Endodermal cell (in vitro differentiated cells): Measurements from ENCODE around the gene NNAT. TPM values are rescaled to one million over a fixed set of nuclear protein-coding genes. Genes with fewer than 3 reads are reported as not detected.
A peak's percentile ranks its signal among the peaks of the same experiment; 100 is the strongest.

ENCODE experiments used
- DNase-seq: peaks from one replicate; pipeline ENCODE4 v3.0.0-alpha.2; 2017
- H3K27ac ChIP-seq: 2 replicates; pipeline ENCODE4 v1.5.1; 2013; ENCODE audit warnings: mild to moderate bottlenecking, low read depth, low read length, moderate library complexity
- H3K27me3 ChIP-seq: 2 replicates; pipeline ENCODE4 v1.6.1; 2013; ENCODE audit warnings: mild to moderate bottlenecking, low read length, moderate library complexity; ENCODE audit not compliant: insufficient read depth, control insufficient read depth, poor library complexity, severe bottlenecking
- H3K36me3 ChIP-seq: 2 replicates; pipeline ENCODE4 v1.7.0; 2013; ENCODE audit warnings: mild to moderate bottlenecking, low read length, moderate library complexity; ENCODE audit not compliant: control insufficient read depth, insufficient read depth
- H3K4me1 ChIP-seq: one replicate; pipeline ENCODE4 v1.7.0; 2013; ENCODE audit warnings: low read length; ENCODE audit not compliant: control insufficient read depth, insufficient read depth
- H3K4me3 ChIP-seq: 2 replicates; pipeline ENCODE4 v1.5.1; 2013; ENCODE audit warnings: mild to moderate bottlenecking, low read length, moderate library complexity
- H3K9ac ChIP-seq: 2 replicates; pipeline ENCODE4 v1.6.1; 2013; ENCODE audit warnings: mild to moderate bottlenecking, low read length, moderate library complexity; ENCODE audit not compliant: poor library complexity, severe bottlenecking; ENCODE audit errors: extremely low read depth
- H3K9me3 ChIP-seq: 2 replicates; pipeline ENCODE4 v1.6.1; 2013; ENCODE audit warnings: mild to moderate bottlenecking, low read length, moderate library complexity; ENCODE audit not compliant: control insufficient read depth
- H3K27ac Mint-ChIP-seq: 2 replicates; pipeline ENCODE4 v1.8.0; 2020; ENCODE audit warnings: mixed read lengths
- H3K27me3 Mint-ChIP-seq: 2 replicates; pipeline ENCODE4 v1.8.0; 2021; ENCODE audit warnings: mild to moderate bottlenecking, mixed read lengths; ENCODE audit not compliant: insufficient read depth
- H3K36me3 Mint-ChIP-seq: 2 replicates; pipeline ENCODE4 v1.8.0; 2020; ENCODE audit warnings: low read depth, mixed read lengths
- H3K4me1 Mint-ChIP-seq: 2 replicates; pipeline ENCODE4 v1.8.0; 2020; ENCODE audit warnings: mixed read lengths
- H3K4me3 Mint-ChIP-seq: 2 replicates; pipeline ENCODE4 v1.8.0; 2020; ENCODE audit warnings: mild to moderate bottlenecking, moderate library complexity, mixed read lengths
- H3K9me3 Mint-ChIP-seq: 2 replicates; pipeline ENCODE4 v1.8.0; 2020; ENCODE audit warnings: mild to moderate bottlenecking, mixed read lengths
- CTCF ChIP-seq: fragments of 200-600 bp; sonication (generic); conservative IDR thresholded peaks from 2 replicates; pipeline ENCODE4 v1.5.0; 2021; ENCODE audit warnings: antibody characterized with exemption, mild to moderate bottlenecking
- WGBS, 2 experiments: methylation state at CpG; one replicate each; pipeline versions ENCODE4 v1.1.5 to v1.1.7; 2013; ENCODE audit warnings: missing lambda C conversion rate in 2 of 2, mixed read lengths in 1 of 2; ENCODE audit not compliant: insufficient coverage in 1 of 2, insufficient read length in 1 of 2; 5-methylcytosine and 5-hydroxymethylcytosine counted together
- total RNA-seq, 2 donors: library from RNA; stranded (reverse); fragmentation: NEBNext Ultra II Directional in 1 of 2; extraction: Animal tissue kit (Norgen Biotek cat#: 25700) in 1 of 2; gene quantifications; 2 replicates in 1 of 2; 3 replicates in 1 of 2; pipeline ENCODE4 v1.2.1, GENCODE V29; 2021

NNAT gene
- total RNA-seq, 2 donors from 2014 or later = 16.8 to 27.3 TPM

- no peak overlapping the region for H3K4me3 ChIP-seq
- peaks cover 10% of the 10 kb centered on the region for H3K27me3 Mint-ChIP-seq
- WGBS, 2 experiments = 83 to 85% methylated on average over 8 to 14 of the region's 14 CpGs
- H3K4me1 ChIP-seq = no peaks in the 10 kb centered on the region
- H3K27me3 ChIP-seq = no peaks in the 10 kb centered on the region
- H3K9me3 ChIP-seq = no peaks in the 10 kb centered on the region
- no peak overlapping the region for H3K9ac ChIP-seq
- no peak overlapping the region for H3K27ac Mint-ChIP-seq
- peaks cover 17% of the 10 kb centered on the region for H3K4me1 Mint-ChIP-seq
- H3K27ac ChIP-seq = no peak overlapping the region
- DNase-seq = no peak
- H3K4me3 Mint-ChIP-seq = no peak overlapping the region
- no peaks in the 10 kb centered on the region for H3K9me3 Mint-ChIP-seq
- no peak for TF ChIP-seq CTCF
- H3K36me3 Mint-ChIP-seq = no peaks in the 10 kb centered on the region
- H3K36me3 ChIP-seq = no peaks in the 10 kb centered on the region
Measured at GRCh38 chr20:37565134-37565811, 44.2 kb downstream of the NNAT start.

- Histone ChIP-seq H3K9ac (no peak overlapping the region), H3K4me1 (no peaks in the 10 kb centered on the region), H3K4me3 (no peak overlapping the region), H3K27ac (peak overlapping the region; percentile 55), H3K9me3 (no peaks in the 10 kb centered on the region), H3K27me3 (no peaks in the 10 kb centered on the region), H3K36me3 (no peaks in the 10 kb centered on the region)
- no peak for TF ChIP-seq CTCF
- Mint-ChIP-seq H3K4me3 (no peak overlapping the region), H3K9me3 (no peaks in the 10 kb centered on the region), H3K4me1 (peaks cover 17% of the 10 kb centered on the region), H3K27me3 (peaks cover 10% of the 10 kb centered on the region), H3K27ac (no peak overlapping the region), H3K36me3 (no peaks in the 10 kb centered on the region)
- DNase-seq = no peak
- WGBS, 2 experiments = 76 to 89% methylated on average over 4 to 5 of the region's 5 CpGs
Measured at GRCh38 chr20:37566590-37567330, 45.7 kb downstream of the NNAT start.

- no peak for DNase-seq
- Mint-ChIP-seq H3K36me3 (no peaks in the 10 kb centered on the region), H3K4me3 (no peak overlapping the region), H3K9me3 (no peaks in the 10 kb centered on the region), H3K27me3 (peaks cover 10% of the 10 kb centered on the region), H3K4me1 (peaks cover 17% of the 10 kb centered on the region), H3K27ac (no peak overlapping the region)
- no peaks in the 10 kb centered on the region for H3K4me1 ChIP-seq
- WGBS, 2 experiments = 40 to 48% methylated on average over 5 to 6 of the region's 7 CpGs
- H3K9me3 ChIP-seq = no peaks in the 10 kb centered on the region
- H3K27ac ChIP-seq = peak overlapping the region; percentile 55
- H3K27me3 ChIP-seq = no peaks in the 10 kb centered on the region
- no peak overlapping the region for H3K9ac ChIP-seq
- H3K4me3 ChIP-seq = no peak overlapping the region
- H3K36me3 ChIP-seq = no peaks in the 10 kb centered on the region
- no peak for TF ChIP-seq CTCF
Measured at GRCh38 chr20:37567331-37567665, 46.2 kb downstream of the NNAT start.
